Smooth muscle cell (in vitro differentiated cells): ENCODE results near the gene TLX1. TPM values are rescaled to one million over a fixed set of nuclear protein-coding genes. Genes with fewer than 3 reads are reported as not detected.

Experiments
- polyA plus RNA-seq: library from polyadenylated mRNA; unstranded; fragments of >200 nt; fragmentation: Nextera tagmentation; extraction: Ambion mirVana; gene quantifications from 2 replicates; pipeline ENCODE4 v1.2.1, GENCODE V29; 2016
- total RNA-seq: library from RNA; depleted of rRNA; stranded (reverse); fragments of >200 nt; gene quantifications from 2 replicates; pipeline ENCODE4 v1.2.3, GENCODE V29; 2014

Gene TLX1
- total and polyA plus RNA-seq, 2 experiments from 2014 or later: not detected

Other genes starting within 250 kb of the TLX1 start
- 24.3 and 24.9 TPM in 2 replicates for gene SLF2, start 218.3 kb upstream of the TLX1 start, total RNA-seq
- gene SLF2, start 218.3 kb upstream of the TLX1 start, polyA plus RNA-seq: 8.1 and 9.0 TPM in 2 replicates
- 5.3 and 7.1 TPM in 2 replicates for gene SEMA4G, start 161.8 kb upstream of the TLX1 start, total RNA-seq
- gene SEMA4G, start 161.8 kb upstream of the TLX1 start, polyA plus RNA-seq: 3.8 and 4.2 TPM in 2 replicates
- gene MRPL43, start 143.8 kb upstream of the TLX1 start, total RNA-seq: 59.3 and 89.9 TPM in 2 replicates
- gene MRPL43, start 143.8 kb upstream of the TLX1 start, polyA plus RNA-seq: 104 and 120 TPM in 2 replicates
- 2.0 and 2.3 TPM in 2 replicates for gene TWNK, start 143.8 kb upstream of the TLX1 start, total RNA-seq
- 2.5 and 3.9 TPM in 2 replicates for gene TWNK, start 143.8 kb upstream of the TLX1 start, polyA plus RNA-seq
- gene LZTS2, start 131.5 kb upstream of the TLX1 start, total RNA-seq: 54.9 and 57.9 TPM in 2 replicates
- 96.2 and 103 TPM in 2 replicates for gene LZTS2, start 131.5 kb upstream of the TLX1 start, polyA plus RNA-seq
- gene PDZD7, start 100.2 kb upstream of the TLX1 start, total RNA-seq: 2.0 and 4.5 TPM in 2 replicates
- gene PDZD7, start 100.2 kb upstream of the TLX1 start, polyA plus RNA-seq: 0.93 and 4.2 TPM in 2 replicates
- gene SFXN3, start 100.1 kb upstream of the TLX1 start, total RNA-seq: 79.1 and 86.9 TPM in 2 replicates
- gene SFXN3, start 100.1 kb upstream of the TLX1 start, polyA plus RNA-seq: 92.1 and 120 TPM in 2 replicates
- gene KAZALD1, start 69.3 kb upstream of the TLX1 start, total RNA-seq: 11.5 and 13.1 TPM in 2 replicates
- 20.3 and 20.4 TPM in 2 replicates for gene KAZALD1, start 69.3 kb upstream of the TLX1 start, polyA plus RNA-seq
- not detected in 2 replicates for gene LBX1, start 98.2 kb downstream of the TLX1 start, total RNA-seq
- gene LBX1, start 98.2 kb downstream of the TLX1 start, polyA plus RNA-seq: not detected in 2 replicates
- 16.8 and 18.5 TPM in 2 replicates for gene BTRC, start 222.9 kb downstream of the TLX1 start, total RNA-seq
- 9.6 and 14.7 TPM in 2 replicates for gene BTRC, start 222.9 kb downstream of the TLX1 start, polyA plus RNA-seq